K562 (cell line): Measurements from ENCODE around the gene SYS1. TPM values are rescaled to one million over a fixed set of nuclear protein-coding genes. Genes with fewer than 3 reads are reported as not detected.

Source experiments
- CCAR2 ChIP-seq: fragments of 200-400 bp; formaldehyde crosslinking; IDR thresholded peaks from 2 replicates; pipeline ENCODE4 v1.6.1; 2017; ENCODE audit warnings: mild to moderate bottlenecking, low read depth, low read length
- CREBBP ChIP-seq: IDR thresholded peaks from one replicate; pipeline ENCODE4 v1.6.1; 2012; ENCODE audit warnings: low read depth, mild to moderate bottlenecking, control low read depth, inconsistent platforms, low read length
- CTBP1 ChIP-seq: fragments of 450-650 bp; IDR thresholded peaks from 2 replicates; pipeline ENCODE4 v1.6.1; 2016; ENCODE audit warnings: borderline replicate concordance
- CTCF ChIP-seq, 3 experiments: IDR thresholded peaks in 2 of 3; conservative IDR thresholded peaks in 1 of 3; 2 replicates each; pipeline ENCODE4 v1.5.1; 2011 to 2012; ENCODE audit warnings: low read length in 3 of 3, mild to moderate bottlenecking in 3 of 3, control low read depth in 2 of 3, improper control_type of control experiment in 1 of 3, inconsistent platforms in 1 of 3, low read depth in 1 of 3, mixed read lengths in 1 of 3, moderate library complexity in 1 of 3; ENCODE audit not compliant: insufficient read depth in 2 of 3
- ELF2 ChIP-seq: fragments of 250-450 bp; sonication (Bioruptor Pico); IDR thresholded peaks from 2 replicates; pipeline ENCODE4 v1.5.0; 2021; ENCODE audit warnings: mild to moderate bottlenecking
- GATAD2A ChIP-seq: fragments of 450-650 bp; IDR thresholded peaks from 2 replicates; pipeline ENCODE4 v1.6.1; 2017
- JUNB ChIP-seq: fragments of 450-650 bp; formaldehyde crosslinking; conservative IDR thresholded peaks from 2 replicates; pipeline ENCODE4 v1.4.0; 2020; ENCODE audit warnings: mild to moderate bottlenecking
- KDM4B ChIP-seq, 2 experiments: fragments of 450-650 bp in 1 of 2; sonication (generic) in 1 of 2; IDR thresholded peaks; 2 replicates each; pipeline ENCODE4 v1.6.1; 2016 to 2017; ENCODE audit warnings: borderline replicate concordance in 2 of 2, antibody characterized with exemption in 1 of 2, low read depth in 1 of 2, mild to moderate bottlenecking in 1 of 2
- NBN ChIP-seq: fragments of 450-650 bp; IDR thresholded peaks from 2 replicates; pipeline ENCODE4 v1.6.1; 2016; ENCODE audit warnings: low read depth, mild to moderate bottlenecking
- STAT5A ChIP-seq: IDR thresholded peaks from 2 replicates; pipeline ENCODE4 v1.6.1; 2012; ENCODE audit warnings: low read length, inconsistent platforms, borderline replicate concordance
- TAF9B ChIP-seq: fragments of 450-650 bp; IDR thresholded peaks from 2 replicates; pipeline ENCODE4 v1.6.1; 2018; ENCODE audit warnings: mild to moderate bottlenecking; ENCODE audit not compliant: partially characterized antibody
- ZNF507 ChIP-seq: conservative IDR thresholded peaks from 2 replicates; pipeline ENCODE4 v1.6.1; 2017; ENCODE audit warnings: missing genetic modification characterization, missing compliant biosample characterization
- ZNF699 ChIP-seq: fragments of 250-450 bp; sonication (Bioruptor Pico); IDR thresholded peaks from 2 replicates; pipeline ENCODE4 v1.8.0; 2021; ENCODE audit warnings: mild to moderate bottlenecking, moderate library complexity; ENCODE audit not compliant: insufficient replicate concordance
- ZNF76 ChIP-seq: fragments of 250-450 bp; sonication (Bioruptor Pico); IDR thresholded peaks from 2 replicates; pipeline ENCODE4 v1.4.0; 2020; ENCODE audit warnings: mild to moderate bottlenecking, moderate library complexity, borderline replicate concordance
- polyA plus RNA-seq, 8 experiments: library from polyadenylated mRNA; depleted of rRNA in 4 of 8; stranded (reverse) in 5 of 8; unstranded in 3 of 8; fragments of >200 nt; fragmentation: Nextera tagmentation in 2 of 8; fragmentation: Illumina TruSeq in 1 of 8; extraction: Ambion mirVana in 2 of 8; extraction: Trizol in 1 of 8; gene quantifications; 2 replicates each; pipeline versions ENCODE4 v1.2.1 to v1.2.3, GENCODE V29; 2011 to 2014; ENCODE audit warnings: inconsistent platforms in 1 of 8, missing spikeins in 1 of 8
- total RNA-seq, 7 experiments: library from RNA; depleted of rRNA in 6 of 7; stranded (reverse); fragments of >200 nt in 6 of 7; fragmentation: Illumina TruSeq in 2 of 7; extraction: Trizol in 2 of 7; gene quantifications; 2 replicates each; pipeline versions ENCODE4 v1.2.1 to v1.2.3, GENCODE V29; 2011 to 2021; ENCODE audit warnings: low replicate concordance in 1 of 7
- TF ChIP-seq, protein P1 (sequence below): fragments of 250-450 bp; sonication (Bioruptor Pico); IDR thresholded peaks from 2 replicates; pipeline ENCODE4 v1.5.0; 2020; ENCODE audit warnings: mild to moderate bottlenecking, borderline replicate concordance
- TF ChIP-seq, protein P2 (sequence below): fragments of 250-450 bp; sonication (Bioruptor Pico); IDR thresholded peaks from 2 replicates; pipeline ENCODE4 v1.9.0; 2021; ENCODE audit warnings: mild to moderate bottlenecking, inconsistent platforms
- TF ChIP-seq, protein P3 (sequence below): sonication (generic); formaldehyde crosslinking; IDR thresholded peaks from 2 replicates; pipeline ENCODE4 v1.8.0; 2023; ENCODE audit warnings: mild to moderate bottlenecking, missing genetic modification reagents

Gene SYS1
- total and polyA plus RNA-seq, 9 of the 15 experiments (the other 6 are each of a cell fraction or from before 2014, with no cell fraction given), result 11.1 to 25.2 (median 17.5) TPM

DNA sequence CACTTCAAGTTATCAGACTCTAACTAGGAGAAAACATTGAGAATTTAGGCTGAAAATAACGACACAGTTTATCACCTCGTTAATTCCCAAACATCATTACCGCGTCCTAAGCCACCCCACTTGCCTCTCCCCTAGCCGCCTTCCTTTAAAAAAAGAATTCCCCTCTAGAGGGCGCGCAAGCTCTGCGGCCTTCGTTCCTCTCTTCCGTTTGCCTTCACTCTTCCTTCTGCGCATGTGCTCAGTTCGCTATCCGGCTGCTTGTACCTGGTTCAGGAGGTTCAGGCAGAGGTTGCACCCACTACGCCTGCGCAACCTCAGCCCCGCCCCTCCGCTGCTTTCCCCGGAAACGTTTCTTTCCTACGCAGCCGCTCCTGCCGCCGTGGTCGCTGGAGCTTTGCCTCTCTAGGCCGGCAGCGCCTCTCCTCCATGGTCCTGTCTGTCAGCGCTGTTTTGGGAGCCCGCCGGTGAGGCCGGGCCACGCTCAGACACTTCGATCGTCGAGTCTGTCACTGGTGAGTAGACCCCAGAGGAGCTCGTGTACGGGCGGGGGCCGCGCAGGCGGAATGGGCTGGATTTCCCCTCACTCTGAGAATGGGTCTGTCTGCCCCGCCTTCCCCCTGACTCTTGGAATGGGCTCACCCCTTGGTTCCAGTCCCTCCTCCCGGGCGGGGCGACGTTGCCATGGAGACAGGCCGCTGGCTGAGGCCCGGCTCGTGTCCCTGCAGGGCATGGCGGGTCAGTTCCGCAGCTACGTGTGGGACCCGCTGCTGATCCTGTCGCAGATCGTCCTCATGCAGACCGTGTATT is at the start of gene SYS1 (continued):
- TF ChIP-seq, protein P1, sequence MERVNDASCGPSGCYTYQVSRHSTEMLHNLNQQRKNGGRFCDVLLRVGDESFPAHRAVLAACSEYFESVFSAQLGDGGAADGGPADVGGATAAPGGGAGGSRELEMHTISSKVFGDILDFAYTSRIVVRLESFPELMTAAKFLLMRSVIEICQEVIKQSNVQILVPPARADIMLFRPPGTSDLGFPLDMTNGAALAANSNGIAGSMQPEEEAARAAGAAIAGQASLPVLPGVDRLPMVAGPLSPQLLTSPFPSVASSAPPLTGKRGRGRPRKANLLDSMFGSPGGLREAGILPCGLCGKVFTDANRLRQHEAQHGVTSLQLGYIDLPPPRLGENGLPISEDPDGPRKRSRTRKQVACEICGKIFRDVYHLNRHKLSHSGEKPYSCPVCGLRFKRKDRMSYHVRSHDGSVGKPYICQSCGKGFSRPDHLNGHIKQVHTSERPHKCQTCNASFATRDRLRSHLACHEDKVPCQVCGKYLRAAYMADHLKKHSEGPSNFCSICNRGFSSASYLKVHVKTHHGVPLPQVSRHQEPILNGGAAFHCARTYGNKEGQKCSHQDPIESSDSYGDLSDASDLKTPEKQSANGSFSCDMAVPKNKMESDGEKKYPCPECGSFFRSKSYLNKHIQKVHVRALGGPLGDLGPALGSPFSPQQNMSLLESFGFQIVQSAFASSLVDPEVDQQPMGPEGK (CRISPR knock-in tag), result no peak
- TF ChIP-seq STAT5A (no peak; the same call in 1 of the 2 replicates), TAF9B (peak; percentile 74), ZNF507 (tag) (no peak), JUNB (CRISPR knock-in tag) (no peak), CTCF (IDR thresholded peaks at IDR 0.05 in 2 of 3, conservative IDR thresholded peaks at IDR 0.05 in 1 of 3; ENCODE audit: insufficient read depth in 2 of 3, low read depth in 1 of 3, low read length in 3 of 3) (peak; percentile 88 to 97 (median 96)), GATAD2A (no peak), CREBBP (no peak), ELF2 (CRISPR knock-in tag) (peak; percentile 84; the same call in 1 of the 2 replicates), KDM4B (IDR thresholded peaks at IDR 0.05; ENCODE audit: borderline replicate concordance in 2 of 2, low read depth in 1 of 2) (peak in 1 of 2 experiments; percentile 88; a peak in 2 of 4 replicates), ZNF699 (CRISPR knock-in tag) (no peak), CCAR2 (no peak), ZNF76 (CRISPR knock-in tag) (no peak), CTBP1 (peak; percentile 77; the same call in 1 of the 2 replicates), NBN (0 out of 2 replicates have a peak, but pooled peaks have one; percentile 58)
- TF ChIP-seq, protein P2, sequence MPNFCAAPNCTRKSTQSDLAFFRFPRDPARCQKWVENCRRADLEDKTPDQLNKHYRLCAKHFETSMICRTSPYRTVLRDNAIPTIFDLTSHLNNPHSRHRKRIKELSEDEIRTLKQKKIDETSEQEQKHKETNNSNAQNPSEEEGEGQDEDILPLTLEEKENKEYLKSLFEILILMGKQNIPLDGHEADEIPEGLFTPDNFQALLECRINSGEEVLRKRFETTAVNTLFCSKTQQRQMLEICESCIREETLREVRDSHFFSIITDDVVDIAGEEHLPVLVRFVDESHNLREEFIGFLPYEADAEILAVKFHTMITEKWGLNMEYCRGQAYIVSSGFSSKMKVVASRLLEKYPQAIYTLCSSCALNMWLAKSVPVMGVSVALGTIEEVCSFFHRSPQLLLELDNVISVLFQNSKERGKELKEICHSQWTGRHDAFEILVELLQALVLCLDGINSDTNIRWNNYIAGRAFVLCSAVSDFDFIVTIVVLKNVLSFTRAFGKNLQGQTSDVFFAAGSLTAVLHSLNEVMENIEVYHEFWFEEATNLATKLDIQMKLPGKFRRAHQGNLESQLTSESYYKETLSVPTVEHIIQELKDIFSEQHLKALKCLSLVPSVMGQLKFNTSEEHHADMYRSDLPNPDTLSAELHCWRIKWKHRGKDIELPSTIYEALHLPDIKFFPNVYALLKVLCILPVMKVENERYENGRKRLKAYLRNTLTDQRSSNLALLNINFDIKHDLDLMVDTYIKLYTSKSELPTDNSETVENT, result peak; percentile 79; the same call in 1 of the 2 replicates
- TF ChIP-seq, protein P3, sequence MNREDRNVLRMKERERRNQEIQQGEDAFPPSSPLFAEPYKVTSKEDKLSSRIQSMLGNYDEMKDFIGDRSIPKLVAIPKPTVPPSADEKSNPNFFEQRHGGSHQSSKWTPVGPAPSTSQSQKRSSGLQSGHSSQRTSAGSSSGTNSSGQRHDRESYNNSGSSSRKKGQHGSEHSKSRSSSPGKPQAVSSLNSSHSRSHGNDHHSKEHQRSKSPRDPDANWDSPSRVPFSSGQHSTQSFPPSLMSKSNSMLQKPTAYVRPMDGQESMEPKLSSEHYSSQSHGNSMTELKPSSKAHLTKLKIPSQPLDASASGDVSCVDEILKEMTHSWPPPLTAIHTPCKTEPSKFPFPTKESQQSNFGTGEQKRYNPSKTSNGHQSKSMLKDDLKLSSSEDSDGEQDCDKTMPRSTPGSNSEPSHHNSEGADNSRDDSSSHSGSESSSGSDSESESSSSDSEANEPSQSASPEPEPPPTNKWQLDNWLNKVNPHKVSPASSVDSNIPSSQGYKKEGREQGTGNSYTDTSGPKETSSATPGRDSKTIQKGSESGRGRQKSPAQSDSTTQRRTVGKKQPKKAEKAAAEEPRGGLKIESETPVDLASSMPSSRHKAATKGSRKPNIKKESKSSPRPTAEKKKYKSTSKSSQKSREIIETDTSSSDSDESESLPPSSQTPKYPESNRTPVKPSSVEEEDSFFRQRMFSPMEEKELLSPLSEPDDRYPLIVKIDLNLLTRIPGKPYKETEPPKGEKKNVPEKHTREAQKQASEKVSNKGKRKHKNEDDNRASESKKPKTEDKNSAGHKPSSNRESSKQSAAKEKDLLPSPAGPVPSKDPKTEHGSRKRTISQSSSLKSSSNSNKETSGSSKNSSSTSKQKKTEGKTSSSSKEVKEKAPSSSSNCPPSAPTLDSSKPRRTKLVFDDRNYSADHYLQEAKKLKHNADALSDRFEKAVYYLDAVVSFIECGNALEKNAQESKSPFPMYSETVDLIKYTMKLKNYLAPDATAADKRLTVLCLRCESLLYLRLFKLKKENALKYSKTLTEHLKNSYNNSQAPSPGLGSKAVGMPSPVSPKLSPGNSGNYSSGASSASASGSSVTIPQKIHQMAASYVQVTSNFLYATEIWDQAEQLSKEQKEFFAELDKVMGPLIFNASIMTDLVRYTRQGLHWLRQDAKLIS, result 0 out of 2 replicates have a peak, but pooled peaks have one; percentile 56
